GM23338 (cell line): ENCODE measurements around the gene SNX30. TPM values are rescaled to one million over a fixed set of nuclear protein-coding genes. Genes with fewer than 3 reads are reported as not detected.

ENCODE experiments used
- ATAC-seq: fragments of 200-7000 bp; cut with Tn5 transposase; 3 replicates; pipeline ENCODE4 v1.9.1; 2020
- DNase-seq: peaks from one replicate; pipeline ENCODE4 v3.0.0-alpha.2; 2015; ENCODE audit warnings: low spot score
- H2AFZ ChIP-seq: fragments of 200-600 bp; sonication (generic); 2 replicates; pipeline ENCODE4 v1.8.0; 2016; ENCODE audit warnings: antibody characterized with exemption, mild to moderate bottlenecking, moderate library complexity
- H3F3A ChIP-seq: fragments of 200-600 bp; sonication (generic); replicated peaks from 2 replicates; pipeline ENCODE4 v1.8.0; 2017; ENCODE audit warnings: antibody characterized with exemption, mixed run types, low read depth
- H3K27ac ChIP-seq: fragments of 200-600 bp; sonication (generic); 2 replicates; pipeline ENCODE4 v1.6.1; 2016; ENCODE audit warnings: low read depth
- H3K27me3 ChIP-seq: fragments of 200-600 bp; sonication (generic); 2 replicates; pipeline ENCODE4 v1.8.0; 2016; ENCODE audit warnings: mild to moderate bottlenecking, mixed run types, moderate library complexity; ENCODE audit not compliant: insufficient read depth
- H3K36me3 ChIP-seq: fragments of 200-600 bp; sonication (generic); 2 replicates; pipeline ENCODE4 v1.8.0; 2016; ENCODE audit warnings: mild to moderate bottlenecking; ENCODE audit not compliant: insufficient read depth
- H3K4me1 ChIP-seq: fragments of 200-600 bp; sonication (generic); 2 replicates; pipeline ENCODE4 v1.8.0; 2016; ENCODE audit warnings: mild to moderate bottlenecking, moderate library complexity; ENCODE audit not compliant: insufficient read depth
- H3K4me2 ChIP-seq: fragments of 200-600 bp; sonication (generic); 2 replicates; pipeline ENCODE4 v1.7.1; 2017; ENCODE audit warnings: mixed run types
- H3K4me3 ChIP-seq: fragments of 200-600 bp; sonication (generic); 2 replicates; pipeline ENCODE4 v1.6.1; 2016; ENCODE audit warnings: mixed run types
- H3K79me2 ChIP-seq: fragments of 200-600 bp; sonication (generic); replicated peaks from 2 replicates; pipeline ENCODE4 v1.8.0; 2017; ENCODE audit warnings: mild to moderate bottlenecking; ENCODE audit not compliant: insufficient read depth
- H3K9me2 ChIP-seq: fragments of 200-600 bp; sonication (generic); 2 replicates; pipeline ENCODE4 v1.8.0; 2017; ENCODE audit not compliant: insufficient read depth
- H4K20me1 ChIP-seq: fragments of 200-600 bp; sonication (generic); replicated peaks from 2 replicates; pipeline ENCODE4 v1.8.0; 2017; ENCODE audit warnings: mild to moderate bottlenecking; ENCODE audit not compliant: insufficient read depth
- H3K27ac Mint-ChIP-seq: 2 replicates; pipeline ENCODE4 v1.8.0; 2020; ENCODE audit warnings: inconsistent platforms, mild to moderate bottlenecking, moderate library complexity, mixed read lengths
- H3K27me3 Mint-ChIP-seq: 3 replicates; pipeline ENCODE4 v1.8.0; 2022; ENCODE audit warnings: low read depth, mild to moderate bottlenecking, moderate library complexity, mixed read lengths, inconsistent platforms; ENCODE audit not compliant: insufficient read depth, poor library complexity
- H3K36me3 Mint-ChIP-seq: 3 replicates; pipeline ENCODE4 v1.8.0; 2021; ENCODE audit warnings: low read depth, mild to moderate bottlenecking, inconsistent platforms, moderate library complexity, mixed read lengths
- H3K4me1 Mint-ChIP-seq: 3 replicates; pipeline ENCODE4 v1.8.0; 2020; ENCODE audit warnings: mild to moderate bottlenecking, inconsistent platforms, mixed read lengths
- H3K4me3 Mint-ChIP-seq: 3 replicates; pipeline ENCODE4 v1.8.0; 2021; ENCODE audit warnings: moderate library complexity, mild to moderate bottlenecking, inconsistent platforms, mixed read lengths
- H3K9me3 Mint-ChIP-seq: 3 replicates; pipeline ENCODE4 v1.8.0; 2020; ENCODE audit warnings: moderate library complexity, mild to moderate bottlenecking, inconsistent platforms, mixed read lengths
- CREB1 ChIP-seq: fragments of 250-450 bp; sonication (Bioruptor Pico); IDR thresholded peaks from 2 replicates; pipeline ENCODE4 v1.5.0; 2020; ENCODE audit warnings: low read depth, mild to moderate bottlenecking, moderate library complexity
- EZH2 ChIP-seq: fragments of 200-600 bp; sonication (generic); IDR thresholded peaks from one replicate; pipeline ENCODE4 v1.8.0; 2017; ENCODE audit warnings: antibody characterized with exemption, mild to moderate bottlenecking, low read depth; ENCODE audit not compliant: unreplicated experiment
- EZH2phosphoT487 ChIP-seq: fragments of 200-600 bp; sonication (generic); IDR thresholded peaks from one replicate; pipeline ENCODE4 v1.8.1; 2018; ENCODE audit warnings: antibody characterized with exemption; ENCODE audit not compliant: unreplicated experiment
- JUNB ChIP-seq: IDR thresholded peaks from one replicate; pipeline ENCODE4 v1.6.1; 2016; ENCODE audit warnings: antibody characterized with exemption; ENCODE audit not compliant: unreplicated experiment
- POLR2AphosphoS5 ChIP-seq: IDR thresholded peaks from 2 replicates; pipeline ENCODE4 v1.6.1; 2016; ENCODE audit warnings: antibody characterized with exemption, low read depth
- STAT1 ChIP-seq: IDR thresholded peaks from one replicate; pipeline ENCODE4 v1.6.1; 2016; ENCODE audit warnings: antibody characterized with exemption; ENCODE audit not compliant: unreplicated experiment
- ZNF114 ChIP-seq: fragments of 250-450 bp; sonication (Bioruptor Pico); IDR thresholded peaks from 2 replicates; pipeline ENCODE4 v1.5.0; 2020; ENCODE audit warnings: mild to moderate bottlenecking, moderate library complexity
- ZNF331 ChIP-seq: fragments of 250-450 bp; sonication (Bioruptor Pico); IDR thresholded peaks from 2 replicates; pipeline ENCODE4 v1.5.0; 2020; ENCODE audit warnings: low read depth, mild to moderate bottlenecking, moderate library complexity
- ZNF462 ChIP-seq: fragments of 250-450 bp; sonication (Bioruptor Pico); IDR thresholded peaks from 2 replicates; pipeline ENCODE4 v1.5.0; 2020; ENCODE audit warnings: mild to moderate bottlenecking, moderate library complexity
- polyA plus RNA-seq: library from polyadenylated mRNA; unstranded; fragments of >200 nt; fragmentation: Nextera tagmentation; extraction: Ambion mirVana; gene quantifications from 2 replicates; pipeline ENCODE4 v1.2.1, GENCODE V29; 2016
- total RNA-seq: library from RNA; depleted of rRNA; stranded (reverse); fragments of >200 nt; shearing (Covaris generic); gene quantifications from 2 replicates; pipeline ENCODE4 v1.2.3, GENCODE V29; 2014
- TF ChIP-seq, protein P1 (sequence below), 2 experiments: fragments of 200-600 bp in 1 of 2; sonication (generic) in 1 of 2; conservative IDR thresholded peaks; 2 replicates each; pipeline versions ENCODE4 v1.5.1 to v1.6.1; 2016 to 2017; ENCODE audit warnings: antibody characterized with exemption in 2 of 2, low read depth in 2 of 2, mild to moderate bottlenecking in 2 of 2, moderate library complexity in 1 of 2

SNX30 gene
- total and polyA plus RNA-seq, 2 experiments from 2014 or later, result 2.1 to 17.8 TPM

DNA sequence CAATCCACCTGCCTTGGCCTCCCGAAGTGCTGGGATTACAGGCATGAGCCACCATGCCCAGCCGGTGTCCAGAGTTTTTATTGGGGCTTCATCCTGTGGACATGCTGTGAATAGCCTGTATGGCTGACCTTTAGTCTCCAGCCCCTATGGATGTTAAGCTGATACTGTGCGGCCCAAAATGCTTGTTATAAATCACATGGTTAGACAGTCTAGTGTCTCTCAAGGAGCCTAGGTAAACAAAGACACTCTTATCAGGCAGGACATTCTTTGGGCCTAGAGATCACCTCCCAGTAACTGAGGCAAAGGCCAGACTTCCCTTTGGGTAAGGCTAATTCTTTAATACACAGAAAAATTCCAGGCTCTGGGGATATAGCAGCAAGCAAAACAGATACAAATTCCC is 162.1 kb downstream of the SNX30 start:
- Mint-ChIP-seq H3K4me1 (no peaks in the 10 kb centered on the region), H3K27me3 (peaks cover 1% of the 10 kb centered on the region), H3K27ac (no peak overlapping the region), H3K36me3 (no peaks in the 10 kb centered on the region), H3K4me3 (no peak overlapping the region), H3K9me3 (no peaks in the 10 kb centered on the region)
- H3K27ac ChIP-seq, result no peak overlapping the region
- no peaks in the 10 kb centered on the region for H4K20me1 ChIP-seq
- no peaks in the 10 kb centered on the region for H3K36me3 ChIP-seq
- H3K4me2 ChIP-seq, result no peak overlapping the region
- H3K79me2 ChIP-seq, result no peaks in the 10 kb centered on the region
- H2AFZ ChIP-seq, result no peak overlapping the region
- TF ChIP-seq, protein P1, sequence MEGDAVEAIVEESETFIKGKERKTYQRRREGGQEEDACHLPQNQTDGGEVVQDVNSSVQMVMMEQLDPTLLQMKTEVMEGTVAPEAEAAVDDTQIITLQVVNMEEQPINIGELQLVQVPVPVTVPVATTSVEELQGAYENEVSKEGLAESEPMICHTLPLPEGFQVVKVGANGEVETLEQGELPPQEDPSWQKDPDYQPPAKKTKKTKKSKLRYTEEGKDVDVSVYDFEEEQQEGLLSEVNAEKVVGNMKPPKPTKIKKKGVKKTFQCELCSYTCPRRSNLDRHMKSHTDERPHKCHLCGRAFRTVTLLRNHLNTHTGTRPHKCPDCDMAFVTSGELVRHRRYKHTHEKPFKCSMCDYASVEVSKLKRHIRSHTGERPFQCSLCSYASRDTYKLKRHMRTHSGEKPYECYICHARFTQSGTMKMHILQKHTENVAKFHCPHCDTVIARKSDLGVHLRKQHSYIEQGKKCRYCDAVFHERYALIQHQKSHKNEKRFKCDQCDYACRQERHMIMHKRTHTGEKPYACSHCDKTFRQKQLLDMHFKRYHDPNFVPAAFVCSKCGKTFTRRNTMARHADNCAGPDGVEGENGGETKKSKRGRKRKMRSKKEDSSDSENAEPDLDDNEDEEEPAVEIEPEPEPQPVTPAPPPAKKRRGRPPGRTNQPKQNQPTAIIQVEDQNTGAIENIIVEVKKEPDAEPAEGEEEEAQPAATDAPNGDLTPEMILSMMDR (conservative IDR thresholded peaks at IDR 0.05; ENCODE audit: low read depth in 2 of 2), result no peak
- TF ChIP-seq ZNF331 (CRISPR knock-in tag) (no peak), POLR2AphosphoS5 (no peak), EZH2 (no peak), EZH2phosphoT487 (no peak), STAT1 (no peak), CREB1 (CRISPR knock-in tag) (no peak)
- no peaks in the 10 kb centered on the region for H3K9me2 ChIP-seq
- peaks cover 17% of the 10 kb centered on the region; the same call in 1 of the 2 replicates for H3K27me3 ChIP-seq
- H3F3A ChIP-seq, result no peaks in the 10 kb centered on the region
- no peak overlapping the region for H3K4me3 ChIP-seq
- DNase-seq (no peak), ATAC-seq (no peak)
- H3K4me1 ChIP-seq, result no peaks in the 10 kb centered on the region

- Mint-ChIP-seq H3K27ac (no peak overlapping the region), H3K36me3 (no peaks in the 10 kb centered on the region), H3K27me3 (peaks cover 1% of the 10 kb centered on the region), H3K9me3 (no peaks in the 10 kb centered on the region), H3K4me1 (no peaks in the 10 kb centered on the region), H3K4me3 (no peak overlapping the region)
- H3K27me3 ChIP-seq, result peaks cover 17% of the 10 kb centered on the region; the same call in 1 of the 2 replicates
- H3K4me3 ChIP-seq, result no peak overlapping the region
- H3K4me1 ChIP-seq, result no peaks in the 10 kb centered on the region
- no peak overlapping the region for H2AFZ ChIP-seq
- H3K4me2 ChIP-seq, result no peak overlapping the region
- H4K20me1 ChIP-seq, result no peaks in the 10 kb centered on the region
- H3K36me3 ChIP-seq, result no peaks in the 10 kb centered on the region
- ATAC-seq (no peak), DNase-seq (no peak)
- H3K9me2 ChIP-seq, result no peaks in the 10 kb centered on the region
- no peaks in the 10 kb centered on the region for H3F3A ChIP-seq
- H3K79me2 ChIP-seq, result no peaks in the 10 kb centered on the region
- TF ChIP-seq POLR2AphosphoS5 (no peak), ZNF331 (CRISPR knock-in tag) (no peak), ZNF114 (CRISPR knock-in tag) (no peak), ZNF462 (no peak), EZH2phosphoT487 (no peak), JUNB (no peak)
- no peak overlapping the region for H3K27ac ChIP-seq
These were observed 162.8 kb downstream of the SNX30 start for GRCh38 chr9:112913326-112913725.
